ENCODE data around the gene OPA1. TPM values are rescaled to one million over a fixed set of nuclear protein-coding genes. Genes with fewer than 3 reads are reported as not detected.

The OPA1 gene
- total RNA-seq, 1 experiment from 2014 or later: 93.8 TPM

DNA sequence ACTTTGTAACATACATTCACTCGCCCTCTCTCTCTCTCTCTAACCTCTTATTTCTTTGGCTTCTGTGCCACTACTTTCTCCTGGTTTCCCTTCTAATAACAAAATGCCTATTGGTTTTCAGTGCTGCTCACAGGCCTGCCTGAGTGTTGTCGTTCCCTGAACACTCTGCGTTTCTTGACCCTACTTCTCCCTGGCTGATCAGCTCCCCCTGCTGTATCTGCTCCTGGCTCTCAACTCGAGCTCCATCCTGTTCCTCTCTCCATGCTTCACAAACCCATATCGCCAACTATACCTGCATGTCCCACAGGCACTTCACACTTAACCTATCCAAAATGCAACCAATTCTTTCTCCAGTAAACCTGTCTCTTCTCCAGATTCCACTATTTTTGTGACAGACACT, 111.4 kb downstream of the OPA1 start:
- intact Hi-C loops (cut with micrococcal nuclease): no loop called here

DNA sequence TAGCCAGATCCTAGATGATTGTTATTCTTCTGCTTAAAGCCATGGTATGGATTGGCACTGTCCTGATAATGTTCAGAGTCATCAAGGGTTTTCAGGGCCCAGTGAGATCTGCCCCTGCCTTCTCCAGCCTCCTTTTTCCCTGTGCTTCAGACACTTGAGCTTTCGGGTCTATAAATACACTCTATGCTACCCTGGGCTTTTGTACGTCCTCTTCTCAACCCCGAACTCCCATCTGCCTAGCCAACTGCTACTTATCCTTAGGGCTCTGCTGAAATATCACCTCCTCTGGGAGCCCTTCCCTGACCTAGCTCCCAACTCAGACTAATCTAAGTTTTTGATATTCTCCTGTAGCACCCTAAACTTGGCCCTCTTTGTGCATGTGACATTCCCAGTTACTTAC, 115.3 kb downstream of the OPA1 start:
- no peaks in the 10 kb centered on the region for H3K9me2 ChIP-seq (replicated peaks; ENCODE audit: low read length)
- BruUV-seq (replicated peaks): no TSS peak
- ATAC-seq (no peak), DNase-seq (no peak)
- TF ChIP-seq EZH2phosphoT487 (IDR thresholded peaks at IDR 0.05; ENCODE audit: borderline replicate concordance, low read length): no peak
- no peak for TF ChIP-seq EZH2 (IDR thresholded peaks at IDR 0.05; ENCODE audit: low read length, unreplicated experiment)
- TF ChIP-seq, protein P1, sequence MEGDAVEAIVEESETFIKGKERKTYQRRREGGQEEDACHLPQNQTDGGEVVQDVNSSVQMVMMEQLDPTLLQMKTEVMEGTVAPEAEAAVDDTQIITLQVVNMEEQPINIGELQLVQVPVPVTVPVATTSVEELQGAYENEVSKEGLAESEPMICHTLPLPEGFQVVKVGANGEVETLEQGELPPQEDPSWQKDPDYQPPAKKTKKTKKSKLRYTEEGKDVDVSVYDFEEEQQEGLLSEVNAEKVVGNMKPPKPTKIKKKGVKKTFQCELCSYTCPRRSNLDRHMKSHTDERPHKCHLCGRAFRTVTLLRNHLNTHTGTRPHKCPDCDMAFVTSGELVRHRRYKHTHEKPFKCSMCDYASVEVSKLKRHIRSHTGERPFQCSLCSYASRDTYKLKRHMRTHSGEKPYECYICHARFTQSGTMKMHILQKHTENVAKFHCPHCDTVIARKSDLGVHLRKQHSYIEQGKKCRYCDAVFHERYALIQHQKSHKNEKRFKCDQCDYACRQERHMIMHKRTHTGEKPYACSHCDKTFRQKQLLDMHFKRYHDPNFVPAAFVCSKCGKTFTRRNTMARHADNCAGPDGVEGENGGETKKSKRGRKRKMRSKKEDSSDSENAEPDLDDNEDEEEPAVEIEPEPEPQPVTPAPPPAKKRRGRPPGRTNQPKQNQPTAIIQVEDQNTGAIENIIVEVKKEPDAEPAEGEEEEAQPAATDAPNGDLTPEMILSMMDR (conservative IDR thresholded peaks at IDR 0.05; ENCODE audit: low read depth, low read length): no peak
- no peak overlapping the region for H3K9ac ChIP-seq (ENCODE audit: low read length)
- intact Hi-C loops (cut with micrococcal nuclease): no loop called here
- no peaks in the 10 kb centered on the region for H3F3A ChIP-seq (ENCODE audit: low read length, unreplicated experiment)
- H3K27ac ChIP-seq (ENCODE audit: low read length): no peak overlapping the region
- no peaks in the 10 kb centered on the region for H3K9me3 ChIP-seq (ENCODE audit: low read length)
- no peaks in the 10 kb centered on the region for H3K36me3 ChIP-seq (ENCODE audit: low read depth, low read length)
- POLR2A ChIA-PET (ENCODE audit: unreplicated experiment): interaction anchor here (0.6 kb wide), 1 partner anchor 14 kb away, joined by 7 read pairs; no protein-coding TSS in a partner anchor
- CTCF ChIA-PET: interaction anchor here (0.5 kb wide), 1 partner anchor 635 kb away, joined by 3 read pairs; no protein-coding TSS in a partner anchor
- H4K20me1 ChIP-seq (ENCODE audit: low read length): no peaks in the 10 kb centered on the region
- H3K27me3 ChIP-seq (ENCODE audit: low read length): no peaks in the 10 kb centered on the region
- H3K4me3 ChIP-seq (ENCODE audit: low read length): no peak overlapping the region
- H2AFZ ChIP-seq (ENCODE audit: low read length): no peak overlapping the region
- no peaks in the 10 kb centered on the region for H3K79me2 ChIP-seq (ENCODE audit: low read length)
- no peaks in the 10 kb centered on the region for H3K4me1 ChIP-seq (ENCODE audit: insufficient read depth, low read length)
- no peak overlapping the region for H3K4me2 ChIP-seq (ENCODE audit: low read length)

More for the DNA sequence above, 111.4 kb downstream of the OPA1 start:
- H3K4me3 ChIP-seq (ENCODE audit: low read length): no peak overlapping the region
- no peaks in the 10 kb centered on the region for H3F3A ChIP-seq (ENCODE audit: low read length, unreplicated experiment)
- ChIA-PET CTCF (no interaction called here), POLR2A (ENCODE audit: unreplicated experiment) (no interaction called here)
- no peaks in the 10 kb centered on the region for H3K9me3 ChIP-seq (ENCODE audit: low read length)
- no peaks in the 10 kb centered on the region for H3K4me1 ChIP-seq (ENCODE audit: insufficient read depth, low read length)
- H3K27ac ChIP-seq (ENCODE audit: low read length): no peak overlapping the region
- BruUV-seq (replicated peaks): no TSS peak
- H3K79me2 ChIP-seq (ENCODE audit: low read length): no peaks in the 10 kb centered on the region
- no peak overlapping the region for H3K9ac ChIP-seq (ENCODE audit: low read length)
- no peak overlapping the region for H3K4me2 ChIP-seq (ENCODE audit: low read length)
- H2AFZ ChIP-seq (ENCODE audit: low read length): no peak overlapping the region
- H3K36me3 ChIP-seq (ENCODE audit: low read depth, low read length): no peaks in the 10 kb centered on the region
- no peaks in the 10 kb centered on the region for H4K20me1 ChIP-seq (ENCODE audit: low read length)
- no peaks in the 10 kb centered on the region for H3K9me2 ChIP-seq (replicated peaks; ENCODE audit: low read length)
- DNase-seq (no peak), ATAC-seq (no peak)
- H3K27me3 ChIP-seq (ENCODE audit: low read length): no peaks in the 10 kb centered on the region
- TF ChIP-seq, protein P1 (conservative IDR thresholded peaks at IDR 0.05; ENCODE audit: low read depth, low read length): no peak
- TF ChIP-seq EZH2 (IDR thresholded peaks at IDR 0.05; ENCODE audit: low read length, unreplicated experiment) (no peak), EZH2phosphoT487 (IDR thresholded peaks at IDR 0.05; ENCODE audit: borderline replicate concordance, low read length) (no peak)

DNA sequence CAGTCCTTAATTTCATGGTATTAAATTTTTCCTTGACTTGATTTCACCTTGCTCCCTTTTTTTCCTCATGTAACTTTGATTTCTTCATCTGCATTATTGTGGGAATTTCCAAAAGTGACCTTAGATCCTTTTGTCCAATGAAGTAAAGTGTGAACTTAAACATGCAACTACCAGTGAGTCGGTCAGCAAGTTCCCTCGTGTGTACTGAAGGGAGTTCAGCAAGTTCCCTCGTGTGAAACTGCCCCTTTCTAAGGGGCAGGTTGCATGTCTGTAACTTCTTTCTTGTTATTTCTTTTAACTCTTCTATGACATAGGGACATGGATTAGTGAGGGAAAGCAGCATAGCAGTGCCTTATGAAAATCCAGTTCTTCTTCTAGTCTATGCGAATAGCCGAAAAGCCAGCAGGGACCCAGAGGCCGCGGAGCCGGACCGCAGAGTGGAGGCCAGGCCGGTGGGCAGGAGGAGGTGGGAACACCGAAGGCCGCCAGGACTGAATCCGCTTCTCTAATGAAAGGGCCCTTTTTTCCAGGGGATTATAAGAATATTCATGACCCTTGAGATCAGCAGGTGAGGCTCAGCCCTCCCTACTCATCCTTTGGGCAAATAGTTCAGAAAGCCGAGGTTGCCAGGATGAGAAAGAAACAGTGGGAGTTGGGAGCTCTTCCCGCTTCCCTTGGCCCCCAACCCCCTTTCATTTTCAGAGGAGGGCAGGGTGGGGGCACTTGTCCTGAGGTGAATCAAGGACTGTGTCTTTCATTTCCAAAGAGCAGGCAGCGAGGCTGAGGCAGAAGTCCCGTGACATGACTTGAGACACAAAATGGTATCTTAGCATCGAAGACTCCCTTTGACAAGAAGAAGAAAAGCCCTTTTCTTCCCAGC, 117.5 kb downstream of the OPA1 start:
- CTCF ChIA-PET: no interaction called here
- ATAC-seq (no peak), DNase-seq (no peak)
- no peak overlapping the region for H3K27ac ChIP-seq (ENCODE audit: low read length)
- H3K4me2 ChIP-seq (ENCODE audit: low read length): no peak overlapping the region
- H3K9ac ChIP-seq (ENCODE audit: low read length): no peak overlapping the region
- no TSS peak for BruUV-seq (replicated peaks)
- H3K4me3 ChIP-seq (ENCODE audit: low read length): no peak overlapping the region
- no peaks in the 10 kb centered on the region for H3K27me3 ChIP-seq (ENCODE audit: low read length)
- H3K79me2 ChIP-seq (ENCODE audit: low read length): no peaks in the 10 kb centered on the region
- no peaks in the 10 kb centered on the region for H3K36me3 ChIP-seq (ENCODE audit: low read depth, low read length)
- TF ChIP-seq EZH2phosphoT487 (IDR thresholded peaks at IDR 0.05; ENCODE audit: borderline replicate concordance, low read length) (no peak), EZH2 (IDR thresholded peaks at IDR 0.05; ENCODE audit: low read length, unreplicated experiment) (no peak)
- TF ChIP-seq, protein P1 (conservative IDR thresholded peaks at IDR 0.05; ENCODE audit: low read depth, low read length): no peak
- intact Hi-C loops (cut with micrococcal nuclease): no loop called here
- POLR2A ChIA-PET (ENCODE audit: unreplicated experiment): no interaction called here
- H2AFZ ChIP-seq (ENCODE audit: low read length): no peak overlapping the region
- no peaks in the 10 kb centered on the region for H3K9me2 ChIP-seq (replicated peaks; ENCODE audit: low read length)
- peaks cover 15% of the 10 kb centered on the region; the same call in 1 of the 2 replicates for H3K9me3 ChIP-seq (ENCODE audit: low read length)
- H3K4me1 ChIP-seq (ENCODE audit: insufficient read depth, low read length): no peaks in the 10 kb centered on the region
- no peaks in the 10 kb centered on the region for H3F3A ChIP-seq (ENCODE audit: low read length, unreplicated experiment)
- no peaks in the 10 kb centered on the region for H4K20me1 ChIP-seq (ENCODE audit: low read length)
